Measurements from ENCODE around the gene TMEM72. TPM values are rescaled to one million over a fixed set of nuclear protein-coding genes. Genes with fewer than 3 reads are reported as not detected.
"Not testable (repeated sequence)": the region's sequence is repeated elsewhere in the genome, so short reads cannot be mapped to it uniquely, and the experiment has no call there.

TMEM72 gene
- total and polyA plus RNA-seq, 2 experiments from 2014 or later, result 1.3 to 2.3 TPM

DNA sequence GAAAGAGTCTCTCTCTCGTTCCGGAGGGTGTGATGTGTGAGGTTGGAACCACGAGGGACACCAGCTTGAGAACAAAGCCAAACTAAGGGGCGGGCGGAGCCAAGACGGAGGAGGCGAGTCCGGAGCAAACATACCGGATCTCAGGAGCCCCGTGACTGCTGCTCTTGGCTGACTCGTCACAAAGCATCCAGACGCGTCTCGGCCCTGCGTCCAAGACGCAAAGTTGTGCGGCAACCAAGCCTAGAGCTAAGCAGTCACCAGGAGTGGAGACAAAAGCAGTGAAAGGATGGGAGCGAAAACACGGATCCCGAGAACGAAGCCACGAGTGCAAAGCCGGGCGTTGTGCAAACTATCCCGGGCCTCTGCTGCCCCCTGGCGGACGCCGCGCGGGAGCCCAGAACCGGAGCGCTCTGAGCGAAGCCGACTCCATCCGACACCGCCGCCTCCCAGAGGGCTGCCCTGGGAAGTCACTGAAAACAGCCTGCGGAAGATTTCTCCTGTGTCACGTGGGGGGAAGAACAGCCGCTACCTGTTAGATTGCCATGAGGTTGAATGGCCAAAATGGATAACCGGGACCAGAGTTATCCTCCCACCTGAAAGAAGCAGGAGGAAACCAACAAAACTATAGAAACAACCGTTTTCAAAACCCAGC, 46.4 kb upstream of the TMEM72 start:
- no peaks in the 10 kb centered on the region for H3K9me3 ChIP-seq (ENCODE audit: low read depth)
- no peaks in the 10 kb centered on the region for H3K36me3 ChIP-seq
- H3K27ac ChIP-seq, result no peak overlapping the region
- H3K27me3 ChIP-seq, result peaks cover 16% of the 10 kb centered on the region
- H3K4me3 ChIP-seq, result peak overlapping the region; percentile 45
- TF ChIP-seq, protein P1, sequence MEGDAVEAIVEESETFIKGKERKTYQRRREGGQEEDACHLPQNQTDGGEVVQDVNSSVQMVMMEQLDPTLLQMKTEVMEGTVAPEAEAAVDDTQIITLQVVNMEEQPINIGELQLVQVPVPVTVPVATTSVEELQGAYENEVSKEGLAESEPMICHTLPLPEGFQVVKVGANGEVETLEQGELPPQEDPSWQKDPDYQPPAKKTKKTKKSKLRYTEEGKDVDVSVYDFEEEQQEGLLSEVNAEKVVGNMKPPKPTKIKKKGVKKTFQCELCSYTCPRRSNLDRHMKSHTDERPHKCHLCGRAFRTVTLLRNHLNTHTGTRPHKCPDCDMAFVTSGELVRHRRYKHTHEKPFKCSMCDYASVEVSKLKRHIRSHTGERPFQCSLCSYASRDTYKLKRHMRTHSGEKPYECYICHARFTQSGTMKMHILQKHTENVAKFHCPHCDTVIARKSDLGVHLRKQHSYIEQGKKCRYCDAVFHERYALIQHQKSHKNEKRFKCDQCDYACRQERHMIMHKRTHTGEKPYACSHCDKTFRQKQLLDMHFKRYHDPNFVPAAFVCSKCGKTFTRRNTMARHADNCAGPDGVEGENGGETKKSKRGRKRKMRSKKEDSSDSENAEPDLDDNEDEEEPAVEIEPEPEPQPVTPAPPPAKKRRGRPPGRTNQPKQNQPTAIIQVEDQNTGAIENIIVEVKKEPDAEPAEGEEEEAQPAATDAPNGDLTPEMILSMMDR (IDR thresholded peaks at IDR 0.05; ENCODE audit: low read depth, low read length), result peak; percentile 96
- peak; percentile 88 to 91 for DNase-seq (ENCODE audit: low read depth in 1 of 2, low spot score in 1 of 2)
- H3K4me1 ChIP-seq (ENCODE audit: low read depth), result peaks cover 13% of the 10 kb centered on the region

DNA sequence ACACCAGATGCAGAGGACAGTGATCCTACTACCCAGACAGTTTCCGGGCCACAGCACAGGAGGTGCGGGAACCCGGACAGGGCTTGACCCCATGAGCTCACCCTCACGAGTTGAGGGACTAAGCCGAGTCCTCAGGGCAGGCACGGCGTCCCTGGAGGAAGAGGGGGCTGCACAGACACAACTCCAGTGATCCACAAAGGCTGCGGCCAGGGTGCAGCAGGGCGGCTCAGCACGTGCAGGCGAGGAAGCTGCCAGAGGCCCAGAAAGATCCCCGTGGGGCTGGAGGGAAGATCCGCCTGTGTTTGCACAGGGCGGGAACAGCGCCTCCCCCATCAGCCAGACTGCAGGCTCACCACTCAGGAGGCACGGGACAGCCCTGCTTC, 45.9 kb upstream of the TMEM72 start:
- Histone ChIP-seq H3K9me3 (ENCODE audit: low read depth) (no peaks in the 10 kb centered on the region), H3K27ac (no peak overlapping the region), H3K36me3 (no peaks in the 10 kb centered on the region), H3K4me3 (no peak overlapping the region), H3K27me3 (peaks cover 16% of the 10 kb centered on the region), H3K4me1 (ENCODE audit: low read depth) (peaks cover 13% of the 10 kb centered on the region)
- DNase-seq (ENCODE audit: low read depth in 1 of 2, low spot score in 1 of 2), result peak in 1 of 2 donors; percentile 15
- TF ChIP-seq, protein P1 (IDR thresholded peaks at IDR 0.05; ENCODE audit: low read depth, low read length), result no peak

DNA sequence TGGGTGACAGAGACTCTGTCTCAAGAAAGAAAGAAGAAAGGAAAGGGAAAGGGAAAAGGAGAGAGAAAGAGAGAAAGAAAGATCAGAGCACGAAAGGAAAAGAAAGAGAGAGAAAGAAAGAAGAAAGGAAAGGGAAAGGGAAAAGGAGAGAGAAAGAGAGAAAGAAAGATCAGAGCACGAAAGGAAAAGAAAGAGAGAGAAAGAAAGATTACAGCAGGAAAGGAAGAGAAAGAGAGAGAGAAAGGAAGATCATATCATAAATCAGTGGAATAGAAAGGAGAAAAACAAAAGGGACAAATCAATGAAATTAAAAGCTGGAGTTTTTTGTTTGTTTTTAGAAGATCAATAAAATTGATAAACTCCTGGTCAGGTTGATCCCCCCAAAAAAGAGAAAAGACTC, 44.8 kb upstream of the TMEM72 start:
- DNase-seq (ENCODE audit: low read depth in 1 of 2, low spot score in 1 of 2); H3K9me3 ChIP-seq (ENCODE audit: low read depth); H3K36me3 ChIP-seq; H3K4me3 ChIP-seq; H3K27ac ChIP-seq: not testable (repeated sequence)
- Histone ChIP-seq H3K4me1 (ENCODE audit: low read depth) (peaks cover 13% of the 10 kb centered on the region), H3K27me3 (peaks cover 16% of the 10 kb centered on the region)

DNA sequence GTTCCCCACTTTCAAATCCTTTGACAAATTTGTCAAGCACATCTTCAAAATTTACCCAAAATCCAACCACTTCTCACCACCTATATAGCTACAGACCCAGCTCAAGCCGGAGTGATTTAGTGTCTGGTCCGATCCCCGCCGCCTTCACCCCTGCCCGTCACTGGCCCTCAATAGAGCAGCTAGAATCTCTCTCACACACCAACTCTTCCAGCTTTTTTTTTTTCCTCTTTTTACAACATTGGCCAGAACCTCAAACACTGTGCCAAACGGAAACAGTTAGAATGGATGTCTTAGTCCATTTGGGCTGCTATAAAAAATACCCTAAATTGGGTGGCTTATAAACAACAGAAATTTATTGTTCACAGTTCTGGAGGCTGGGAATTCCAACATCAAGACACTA, 41.1 kb upstream of the TMEM72 start:
- DNase-seq (ENCODE audit: low read depth in 1 of 2, low spot score in 1 of 2), result no peak
- Histone ChIP-seq H3K36me3 (no peaks in the 10 kb centered on the region), H3K4me3 (no peak overlapping the region), H3K4me1 (ENCODE audit: low read depth) (no peaks in the 10 kb centered on the region), H3K27ac (no peak overlapping the region), H3K9me3 (ENCODE audit: low read depth) (no peaks in the 10 kb centered on the region), H3K27me3 (peaks cover 5% of the 10 kb centered on the region)
- TF ChIP-seq, protein P1 (IDR thresholded peaks at IDR 0.05; ENCODE audit: low read depth, low read length), result no peak

DNA sequence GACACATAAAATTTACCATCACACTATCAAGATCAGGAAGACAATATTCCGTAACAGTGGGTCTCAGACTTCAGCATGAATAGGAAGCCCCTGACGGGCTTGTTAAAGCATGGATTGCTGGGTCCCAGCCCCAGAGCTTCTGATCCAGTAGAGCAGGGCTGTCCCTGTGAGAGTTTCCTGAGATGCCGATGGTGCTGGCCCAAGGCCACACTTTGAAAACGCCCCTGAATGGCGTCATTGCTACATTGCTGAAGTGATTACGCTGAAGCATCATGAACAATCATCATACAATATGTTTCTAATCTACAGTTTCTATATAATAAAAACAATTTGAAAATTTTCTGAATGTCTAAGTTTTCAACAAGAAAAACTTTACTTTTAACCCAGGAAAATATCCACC, 38.0 kb upstream of the TMEM72 start:
- H3K4me3 ChIP-seq, result no peak overlapping the region
- no peak overlapping the region for H3K27ac ChIP-seq
- TF ChIP-seq, protein P1 (IDR thresholded peaks at IDR 0.05; ENCODE audit: low read depth, low read length), result no peak
- peak in 1 of 2 donors; percentile 77 for DNase-seq (ENCODE audit: low read depth in 1 of 2, low spot score in 1 of 2)
- no peaks in the 10 kb centered on the region for H3K27me3 ChIP-seq
- no peaks in the 10 kb centered on the region for H3K4me1 ChIP-seq (ENCODE audit: low read depth)
- no peaks in the 10 kb centered on the region for H3K9me3 ChIP-seq (ENCODE audit: low read depth)
- H3K36me3 ChIP-seq, result no peaks in the 10 kb centered on the region

DNA sequence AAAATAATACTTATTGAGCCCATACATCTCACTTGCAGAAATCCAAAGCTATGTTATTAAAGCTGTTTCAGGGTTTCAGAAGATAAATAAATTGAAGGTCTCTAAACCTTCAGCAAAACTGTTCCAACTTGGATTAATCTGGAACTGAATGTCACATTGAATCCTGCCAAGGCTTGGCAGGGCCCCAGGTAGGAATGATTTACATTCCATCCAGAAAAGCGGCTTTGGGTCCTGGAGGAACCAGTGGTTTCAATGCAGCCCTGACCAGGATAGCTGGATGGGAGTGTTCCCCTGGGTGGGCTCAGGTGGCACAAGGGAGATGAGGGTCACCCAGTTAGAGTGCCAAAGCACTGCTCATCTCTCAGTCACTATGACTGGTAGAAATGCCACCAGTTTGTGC, 37.0 kb upstream of the TMEM72 start:
- Histone ChIP-seq H3K27ac (no peak overlapping the region), H3K27me3 (no peaks in the 10 kb centered on the region), H3K9me3 (ENCODE audit: low read depth) (no peaks in the 10 kb centered on the region), H3K4me3 (no peak overlapping the region), H3K36me3 (no peaks in the 10 kb centered on the region), H3K4me1 (ENCODE audit: low read depth) (peaks cover 1% of the 10 kb centered on the region)
- peak in 1 of 2 donors; percentile 39 for DNase-seq (ENCODE audit: low read depth in 1 of 2, low spot score in 1 of 2)
- TF ChIP-seq, protein P1 (IDR thresholded peaks at IDR 0.05; ENCODE audit: low read depth, low read length), result no peak
